ENCODE measurements around the gene RRP1. TPM values are rescaled to one million over a fixed set of nuclear protein-coding genes. Genes with fewer than 3 reads are reported as not detected.

RRP1 gene
- total and polyA plus RNA-seq, 2 donors (not counting 1 experiment from before 2014, with no cell fraction given), result 8.6 to 12.7 TPM

GRCh38 chr21:43815991-43816390, 26.6 kb downstream of the RRP1 start:
- H4K20me1 ChIP-seq (ENCODE audit: control insufficient read depth, extremely low read depth, insufficient read depth, low read length), result no peaks in the 10 kb centered on the region
- H3K27me3 ChIP-seq (ENCODE audit: control insufficient read depth, insufficient read depth, low read length), result no peaks in the 10 kb centered on the region
- H3K4me2 ChIP-seq (ENCODE audit: extremely low read depth, insufficient read depth, low read length), result no peak overlapping the region
- H3K4me1 ChIP-seq (ENCODE audit: control insufficient read depth, extremely low read depth, insufficient read depth, low read length), result peaks cover 3% of the 10 kb centered on the region
- H2AFZ ChIP-seq (ENCODE audit: low read length), result no peak overlapping the region
- H3K79me2 ChIP-seq (ENCODE audit: control insufficient read depth, insufficient read depth, low read length), result no peaks in the 10 kb centered on the region
- H3K27ac ChIP-seq (ENCODE audit: insufficient read depth, low read length), result no peak overlapping the region
- DNase-seq (ENCODE audit: low read depth in 2 of 2), result no peak
- H3K9me3 ChIP-seq (ENCODE audit: control insufficient read depth, insufficient read depth, low read depth, low read length), result no peaks in the 10 kb centered on the region
- no peak for TF ChIP-seq EZH2 (IDR thresholded peaks at IDR 0.05; ENCODE audit: low read length, missing control alignments)
- TF ChIP-seq, protein P1, sequence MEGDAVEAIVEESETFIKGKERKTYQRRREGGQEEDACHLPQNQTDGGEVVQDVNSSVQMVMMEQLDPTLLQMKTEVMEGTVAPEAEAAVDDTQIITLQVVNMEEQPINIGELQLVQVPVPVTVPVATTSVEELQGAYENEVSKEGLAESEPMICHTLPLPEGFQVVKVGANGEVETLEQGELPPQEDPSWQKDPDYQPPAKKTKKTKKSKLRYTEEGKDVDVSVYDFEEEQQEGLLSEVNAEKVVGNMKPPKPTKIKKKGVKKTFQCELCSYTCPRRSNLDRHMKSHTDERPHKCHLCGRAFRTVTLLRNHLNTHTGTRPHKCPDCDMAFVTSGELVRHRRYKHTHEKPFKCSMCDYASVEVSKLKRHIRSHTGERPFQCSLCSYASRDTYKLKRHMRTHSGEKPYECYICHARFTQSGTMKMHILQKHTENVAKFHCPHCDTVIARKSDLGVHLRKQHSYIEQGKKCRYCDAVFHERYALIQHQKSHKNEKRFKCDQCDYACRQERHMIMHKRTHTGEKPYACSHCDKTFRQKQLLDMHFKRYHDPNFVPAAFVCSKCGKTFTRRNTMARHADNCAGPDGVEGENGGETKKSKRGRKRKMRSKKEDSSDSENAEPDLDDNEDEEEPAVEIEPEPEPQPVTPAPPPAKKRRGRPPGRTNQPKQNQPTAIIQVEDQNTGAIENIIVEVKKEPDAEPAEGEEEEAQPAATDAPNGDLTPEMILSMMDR (conservative IDR thresholded peaks at IDR 0.05 in 1 of 2, IDR thresholded peaks at IDR 0.05 in 1 of 2; ENCODE audit: low read depth in 1 of 2, low read length in 2 of 2), result no peak
- H3K36me3 ChIP-seq (ENCODE audit: control insufficient read depth, insufficient read depth, low read length), result no peaks in the 10 kb centered on the region
- H3K9ac ChIP-seq (ENCODE audit: insufficient read depth, low read length), result no peak overlapping the region
- H3K4me3 ChIP-seq (replicated peaks in 1 of 4; ENCODE audit: control extremely low read depth in 1 of 4, insufficient read depth in 1 of 4, low read depth in 3 of 4, low read length in 4 of 4), result no peak overlapping the region

DNA sequence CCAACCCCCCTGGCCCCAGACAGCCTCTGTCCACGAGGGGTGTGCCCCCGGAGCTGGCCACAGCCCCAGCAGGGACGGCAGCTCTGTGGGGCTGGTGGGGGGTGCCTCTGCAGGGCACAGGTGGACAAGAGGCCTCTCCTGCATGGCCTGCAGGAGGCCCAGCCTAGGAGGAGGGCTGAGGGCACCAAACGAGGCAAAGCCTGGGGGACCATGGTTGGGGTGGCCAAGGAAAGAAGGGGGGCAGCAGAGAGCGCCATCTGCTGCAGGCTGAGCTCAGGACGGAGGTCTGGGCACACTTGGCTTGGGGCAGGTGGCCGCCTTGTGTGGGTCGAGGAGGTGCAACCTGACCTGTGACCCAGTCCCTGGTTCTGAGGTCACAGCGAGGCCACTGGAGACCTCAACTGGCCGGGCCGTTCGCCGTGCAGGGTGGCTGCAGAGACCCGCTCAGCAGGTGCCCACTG, 27.3 kb downstream of the RRP1 start:
- H3K9ac ChIP-seq (ENCODE audit: insufficient read depth, low read length), result no peak overlapping the region
- no peak overlapping the region for H3K27ac ChIP-seq (ENCODE audit: insufficient read depth, low read length)
- no peaks in the 10 kb centered on the region for H3K36me3 ChIP-seq (ENCODE audit: control insufficient read depth, insufficient read depth, low read length)
- H3K4me3 ChIP-seq (replicated peaks in 1 of 4; ENCODE audit: control extremely low read depth in 1 of 4, insufficient read depth in 1 of 4, low read depth in 3 of 4, low read length in 4 of 4), result no peak overlapping the region
- no peaks in the 10 kb centered on the region for H3K9me3 ChIP-seq (ENCODE audit: control insufficient read depth, insufficient read depth, low read depth, low read length)
- DNase-seq (ENCODE audit: low read depth in 2 of 2), result no peak
- H3K4me2 ChIP-seq (ENCODE audit: extremely low read depth, insufficient read depth, low read length), result no peak overlapping the region
- no peak for TF ChIP-seq EZH2 (IDR thresholded peaks at IDR 0.05; ENCODE audit: low read length, missing control alignments)
- TF ChIP-seq, protein P1 (conservative IDR thresholded peaks at IDR 0.05 in 1 of 2, IDR thresholded peaks at IDR 0.05 in 1 of 2; ENCODE audit: low read depth in 1 of 2, low read length in 2 of 2), result no peak
- no peaks in the 10 kb centered on the region for H3K27me3 ChIP-seq (ENCODE audit: control insufficient read depth, insufficient read depth, low read length)
- no peak overlapping the region for H2AFZ ChIP-seq (ENCODE audit: low read length)
- H4K20me1 ChIP-seq (ENCODE audit: control insufficient read depth, extremely low read depth, insufficient read depth, low read length), result no peaks in the 10 kb centered on the region
- H3K79me2 ChIP-seq (ENCODE audit: control insufficient read depth, insufficient read depth, low read length), result no peaks in the 10 kb centered on the region
- peaks cover 2% of the 10 kb centered on the region for H3K4me1 ChIP-seq (ENCODE audit: control insufficient read depth, extremely low read depth, insufficient read depth, low read length)

DNA sequence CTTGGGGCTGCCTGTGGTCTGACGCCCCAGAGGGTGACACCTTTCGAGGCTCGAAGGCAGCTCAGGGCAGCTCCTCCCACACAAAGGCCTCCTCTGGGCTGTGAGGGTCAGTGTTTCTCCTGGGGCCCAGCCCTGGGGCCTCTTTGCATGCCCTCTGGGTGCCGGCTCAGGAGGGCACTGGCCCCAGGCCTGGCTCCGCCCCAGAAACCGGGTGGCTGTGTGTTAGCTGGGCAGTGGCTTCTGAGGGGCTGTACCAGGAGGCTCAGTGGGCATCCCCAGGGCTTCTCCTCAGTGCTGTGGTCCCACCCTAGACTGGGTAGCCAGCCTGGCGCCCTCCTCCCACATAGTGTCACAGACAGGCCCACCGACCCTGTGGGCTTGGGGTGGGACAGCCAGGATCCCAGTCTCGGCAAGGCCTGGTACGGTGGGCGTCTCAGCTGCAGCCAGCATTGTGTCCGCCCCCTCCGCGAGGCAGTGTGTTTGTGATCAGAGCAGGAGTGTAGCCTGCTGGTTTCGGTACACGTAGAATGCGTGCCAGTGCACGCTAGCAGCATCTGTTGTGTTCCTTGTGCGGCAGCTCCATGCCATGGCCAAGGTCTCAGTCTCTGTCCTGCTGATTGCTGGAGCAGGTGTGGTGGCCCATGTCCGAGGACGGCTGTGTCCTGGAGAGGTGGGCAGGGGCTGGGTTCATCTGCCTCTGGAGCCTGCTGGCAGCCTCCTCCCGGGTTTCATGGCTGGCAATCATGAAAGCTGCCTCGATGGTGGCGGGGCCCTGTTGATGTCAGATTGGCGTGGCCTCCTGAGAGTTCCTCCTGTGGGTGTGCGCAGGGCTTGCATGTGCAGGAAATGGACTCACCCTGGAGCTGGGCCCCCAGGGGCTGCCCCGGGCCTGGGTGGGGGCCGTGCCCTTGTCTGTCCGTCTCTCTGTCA, 28.0 kb downstream of the RRP1 start:
- H4K20me1 ChIP-seq (ENCODE audit: control insufficient read depth, extremely low read depth, insufficient read depth, low read length), result no peaks in the 10 kb centered on the region
- no peak overlapping the region for H3K27ac ChIP-seq (ENCODE audit: insufficient read depth, low read length)
- H3K4me2 ChIP-seq (ENCODE audit: extremely low read depth, insufficient read depth, low read length), result no peak overlapping the region
- H3K9ac ChIP-seq (ENCODE audit: insufficient read depth, low read length), result no peak overlapping the region
- no peak overlapping the region for H3K4me3 ChIP-seq (replicated peaks in 1 of 4; ENCODE audit: control extremely low read depth in 1 of 4, insufficient read depth in 1 of 4, low read depth in 3 of 4, low read length in 4 of 4)
- no peak overlapping the region for H2AFZ ChIP-seq (ENCODE audit: low read length)
- no peak for TF ChIP-seq EZH2 (IDR thresholded peaks at IDR 0.05; ENCODE audit: low read length, missing control alignments)
- TF ChIP-seq, protein P1 (conservative IDR thresholded peaks at IDR 0.05 in 1 of 2, IDR thresholded peaks at IDR 0.05 in 1 of 2; ENCODE audit: low read depth in 1 of 2, low read length in 2 of 2), result no peak
- DNase-seq (ENCODE audit: low read depth in 2 of 2), result no peak
- no peaks in the 10 kb centered on the region for H3K36me3 ChIP-seq (ENCODE audit: control insufficient read depth, insufficient read depth, low read length)
- no peaks in the 10 kb centered on the region for H3K4me1 ChIP-seq (ENCODE audit: control insufficient read depth, extremely low read depth, insufficient read depth, low read length)
- H3K79me2 ChIP-seq (ENCODE audit: control insufficient read depth, insufficient read depth, low read length), result no peaks in the 10 kb centered on the region
- no peaks in the 10 kb centered on the region for H3K27me3 ChIP-seq (ENCODE audit: control insufficient read depth, insufficient read depth, low read length)
- no peaks in the 10 kb centered on the region for H3K9me3 ChIP-seq (ENCODE audit: control insufficient read depth, insufficient read depth, low read depth, low read length)

All from fibroblast of lung (primary cell).